IPS-18c (cell line): Measurements from ENCODE around the gene TMA7B.

Experiments used
- H3K4me3 ChIP-seq: 2 replicates; pipeline ENCODE4 v1.7.0; 2013; ENCODE audit warnings: low read depth, mild to moderate bottlenecking, low read length, moderate library complexity; ENCODE audit not compliant: insufficient read depth
- H3K9me3 ChIP-seq: one replicate; pipeline ENCODE4 v1.6.1; 2013; ENCODE audit warnings: mild to moderate bottlenecking, low read length, moderate library complexity; ENCODE audit not compliant: control insufficient read depth, insufficient read depth

TMA7B gene

DNA sequence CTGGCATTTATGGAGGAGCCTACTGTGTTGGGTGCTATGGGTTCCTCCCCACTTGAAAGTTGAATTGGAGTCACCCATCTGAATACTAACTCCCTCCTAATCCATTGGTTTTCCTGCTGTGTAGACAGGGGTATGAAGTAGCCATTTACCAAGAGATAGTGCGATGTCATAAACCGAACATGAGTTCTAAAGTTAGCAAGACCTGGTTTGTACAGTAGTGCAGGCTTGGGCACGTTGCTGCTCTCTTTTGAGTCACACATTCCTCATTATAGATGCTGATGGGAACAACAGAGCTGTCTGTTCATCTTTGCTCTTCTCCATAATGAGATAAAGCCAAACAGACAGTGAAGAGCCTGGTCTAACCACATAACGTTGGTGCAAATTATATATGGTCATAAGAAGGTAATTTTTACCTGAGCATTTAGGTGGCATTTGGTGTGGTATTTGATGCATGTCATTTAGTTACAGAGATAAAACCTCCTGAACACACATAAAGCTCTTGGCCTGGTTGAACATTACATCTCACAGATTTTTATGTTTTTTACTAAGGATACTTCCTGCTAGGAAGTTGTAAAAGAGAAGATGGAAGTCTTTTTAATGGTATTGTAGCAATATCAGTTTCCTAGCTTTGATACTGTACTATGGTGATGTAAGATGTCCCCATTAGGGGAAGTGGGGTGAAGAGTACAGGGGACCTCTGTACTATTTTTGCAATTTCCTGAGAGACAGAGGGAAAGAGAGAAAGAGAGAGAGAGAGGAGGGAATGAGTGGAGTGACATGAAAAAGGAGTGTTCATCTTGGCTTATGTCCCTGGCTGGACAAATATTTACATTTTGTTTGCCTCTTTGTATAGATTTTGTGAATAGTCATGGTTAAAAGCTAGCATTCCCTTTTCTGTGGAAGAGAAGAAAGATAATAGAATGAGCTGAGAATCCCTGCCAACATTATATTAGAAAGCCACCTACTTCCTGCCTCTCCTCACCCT, 31.4 kb upstream of the TMA7B start:
- Histone ChIP-seq H3K9me3 (no peaks in the 10 kb centered on the region), H3K4me3 (no peak overlapping the region)

DNA sequence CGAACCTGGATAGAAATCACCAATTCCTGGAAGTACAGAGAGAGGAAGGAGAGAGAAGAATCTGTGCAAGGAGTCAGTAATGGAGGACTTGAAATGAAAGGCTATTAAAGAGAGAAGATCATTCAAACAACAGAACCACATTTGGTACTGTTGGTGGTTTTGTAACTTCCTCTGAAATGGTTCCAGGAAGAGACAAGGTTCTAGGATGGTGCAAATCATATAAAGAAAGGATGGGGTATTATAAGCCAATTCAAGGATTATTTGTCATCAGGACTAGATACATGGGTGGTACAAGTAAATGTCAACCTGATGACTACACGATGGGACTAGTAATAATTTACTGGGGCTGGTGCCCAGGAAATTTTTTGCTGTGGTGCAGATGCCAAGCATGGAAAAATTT, 28.9 kb upstream of the TMA7B start:
- Histone ChIP-seq H3K9me3 (no peaks in the 10 kb centered on the region), H3K4me3 (no peak overlapping the region)

DNA sequence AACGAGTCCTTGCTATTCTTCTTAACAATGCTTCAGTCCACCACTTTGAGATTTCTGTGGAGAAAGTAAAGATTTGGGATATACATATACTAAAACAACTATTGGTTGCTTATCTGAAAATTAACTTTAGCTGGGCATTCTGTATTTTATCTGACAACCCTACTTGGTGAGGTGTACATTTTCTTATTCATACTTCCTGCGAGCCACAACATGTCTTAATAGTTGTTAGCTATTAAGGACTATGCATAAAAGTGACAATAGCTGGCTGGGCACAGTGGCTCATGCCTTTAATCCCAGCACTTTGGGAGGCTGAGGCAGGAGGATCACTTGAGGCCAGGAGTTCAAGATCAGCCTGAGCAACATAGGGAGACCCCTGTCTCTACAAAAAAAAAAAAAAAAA, 28.0 kb upstream of the TMA7B start:
- H3K9me3 ChIP-seq = no peaks in the 10 kb centered on the region
- no peak overlapping the region for H3K4me3 ChIP-seq

DNA sequence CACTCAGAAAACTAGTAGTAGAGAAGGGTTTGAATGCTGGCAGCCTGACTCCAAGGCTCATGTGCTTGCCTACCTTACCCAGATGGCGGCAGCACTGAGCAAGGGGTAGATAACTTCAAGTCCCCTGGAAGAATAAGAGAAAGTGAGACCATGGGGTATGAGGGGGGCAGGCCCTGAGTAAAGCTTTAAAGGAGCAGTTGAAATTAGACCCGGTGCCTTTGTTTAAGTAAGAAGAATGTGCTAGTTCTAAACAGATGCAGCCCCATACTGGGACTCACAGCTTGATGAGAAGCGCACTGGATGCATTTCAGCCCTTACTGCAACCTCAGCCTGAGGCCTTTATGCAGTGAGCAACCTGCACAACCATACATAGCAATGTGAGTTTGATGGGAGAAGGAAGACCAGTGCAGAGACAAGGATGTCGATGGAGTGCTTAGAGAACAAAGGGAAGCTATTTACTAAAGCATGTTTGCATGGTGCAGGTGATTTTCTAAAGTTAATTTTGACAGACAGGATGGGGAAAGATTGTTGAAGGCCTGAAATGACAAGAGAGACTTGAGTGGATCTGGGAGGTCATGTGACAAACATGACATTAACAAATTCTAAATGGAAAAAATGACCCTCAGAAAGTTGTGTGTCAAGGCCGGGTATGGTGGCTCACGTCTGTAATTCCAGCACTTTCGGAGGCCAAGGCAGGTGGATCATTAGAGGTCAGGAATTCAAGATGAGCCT, 27.1 kb upstream of the TMA7B start:
- H3K4me3 ChIP-seq = no peak overlapping the region
- no peaks in the 10 kb centered on the region for H3K9me3 ChIP-seq

DNA sequence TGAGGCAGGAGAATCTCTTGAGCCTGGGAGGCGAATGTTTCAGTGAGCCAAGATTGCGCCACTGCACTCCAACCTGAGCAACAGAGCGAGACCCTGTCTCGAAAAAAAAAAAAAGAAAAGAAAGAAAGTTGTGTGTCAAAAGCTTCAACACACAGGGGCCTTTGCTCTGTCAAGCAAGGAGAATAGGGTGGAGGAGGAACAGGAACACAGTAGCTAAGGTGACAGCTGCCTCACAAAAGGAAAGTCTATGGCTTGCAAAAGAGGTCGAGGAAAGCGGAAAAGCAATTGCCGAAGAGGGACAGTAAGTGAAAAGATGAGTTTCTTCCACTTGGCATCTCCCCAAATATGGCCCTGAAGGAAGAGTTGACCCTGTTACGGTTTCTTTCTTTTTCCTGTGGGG, 26.5 kb upstream of the TMA7B start:
- H3K4me3 ChIP-seq = no peak overlapping the region
- no peaks in the 10 kb centered on the region for H3K9me3 ChIP-seq

DNA sequence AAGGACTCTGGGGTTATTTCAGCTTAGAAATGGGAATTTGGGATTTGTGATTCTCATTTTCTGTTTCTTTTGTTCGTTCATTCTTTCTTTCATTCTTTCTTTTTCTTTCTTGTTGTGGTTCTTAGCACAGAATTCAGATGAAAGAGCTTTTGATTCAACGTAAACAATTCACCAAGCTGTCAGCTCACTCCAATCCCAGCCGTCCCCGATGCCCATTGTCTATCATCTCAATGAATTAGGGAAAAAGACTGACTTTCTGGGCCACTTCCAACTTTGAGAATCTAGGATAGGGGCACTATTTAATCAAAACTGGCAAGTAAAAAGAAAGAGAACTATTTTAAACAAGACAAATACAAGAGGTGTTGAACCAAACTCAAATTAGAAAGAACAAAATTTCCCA, 25.1 kb upstream of the TMA7B start:
- Histone ChIP-seq H3K9me3 (no peaks in the 10 kb centered on the region), H3K4me3 (no peak overlapping the region)

DNA sequence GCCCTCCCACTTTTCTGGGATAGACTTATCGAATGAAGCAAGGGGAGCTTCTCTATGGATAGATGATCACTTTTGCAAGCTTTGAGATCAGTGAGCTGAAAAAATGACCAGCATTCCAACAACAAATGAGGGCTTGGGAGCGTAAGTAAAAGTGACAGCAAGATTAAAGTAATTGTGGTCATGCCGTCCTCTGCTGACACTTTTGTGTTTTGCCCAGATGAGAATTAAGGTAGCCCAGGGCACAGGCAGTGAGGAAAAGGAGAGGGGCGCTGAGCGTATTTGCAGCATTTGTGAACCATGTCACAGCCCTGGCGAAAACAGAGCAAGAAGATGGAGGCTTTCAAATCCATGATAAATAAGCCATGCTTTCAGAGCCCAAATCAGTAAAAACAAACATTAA, 24.6 kb upstream of the TMA7B start:
- H3K9me3 ChIP-seq = no peaks in the 10 kb centered on the region
- no peak overlapping the region for H3K4me3 ChIP-seq

DNA sequence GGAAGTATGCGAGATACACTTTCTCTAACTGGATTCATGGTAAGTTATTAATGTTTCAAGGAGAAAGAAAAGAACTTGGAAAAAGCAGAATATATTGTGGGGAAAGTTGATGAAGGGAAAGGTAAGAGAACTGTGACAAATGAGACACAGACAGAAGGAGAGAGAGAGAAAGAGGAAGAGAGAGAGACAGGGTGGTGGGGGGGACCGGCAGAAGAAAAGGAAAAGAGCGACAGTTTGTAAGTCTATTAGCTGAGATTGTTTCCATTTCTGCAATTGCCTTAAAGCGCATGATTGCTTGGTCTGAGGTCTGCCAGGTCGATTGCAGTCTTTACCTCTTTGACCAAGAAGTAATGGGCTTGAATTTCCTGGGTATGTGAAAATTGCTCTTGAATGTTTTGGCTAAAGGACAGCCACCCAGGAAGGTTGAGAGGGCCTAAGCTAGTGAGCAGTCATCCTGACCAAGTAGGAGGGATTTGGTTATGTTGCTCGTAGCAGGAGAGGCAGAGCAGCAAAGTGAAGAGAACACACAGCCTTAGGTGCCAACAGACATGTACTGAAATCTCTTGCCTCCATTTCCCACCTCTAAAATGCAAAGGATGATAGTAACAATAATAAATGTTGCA, 23.6 kb upstream of the TMA7B start:
- Histone ChIP-seq H3K9me3 (no peaks in the 10 kb centered on the region), H3K4me3 (no peak overlapping the region)

DNA sequence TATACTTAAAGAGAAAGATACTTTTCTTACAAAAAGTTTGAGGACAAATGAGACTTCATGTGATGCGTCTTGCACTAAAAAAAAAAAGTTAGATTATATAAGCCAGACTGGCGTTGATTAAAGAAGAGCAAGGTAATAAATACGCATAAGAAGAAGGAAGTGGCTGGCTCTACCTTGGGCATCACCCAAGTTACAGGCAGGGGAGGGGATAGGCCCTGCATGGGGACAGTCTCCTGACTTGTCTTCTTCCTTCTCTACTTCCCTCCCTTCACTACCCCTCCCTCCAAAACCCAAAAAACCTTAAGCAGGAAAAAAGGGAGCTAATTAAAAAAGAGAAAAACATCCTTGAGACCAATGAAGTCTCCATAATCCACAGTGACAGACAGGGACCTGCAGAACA, 22.3 kb upstream of the TMA7B start:
- no peak overlapping the region for H3K4me3 ChIP-seq

DNA sequence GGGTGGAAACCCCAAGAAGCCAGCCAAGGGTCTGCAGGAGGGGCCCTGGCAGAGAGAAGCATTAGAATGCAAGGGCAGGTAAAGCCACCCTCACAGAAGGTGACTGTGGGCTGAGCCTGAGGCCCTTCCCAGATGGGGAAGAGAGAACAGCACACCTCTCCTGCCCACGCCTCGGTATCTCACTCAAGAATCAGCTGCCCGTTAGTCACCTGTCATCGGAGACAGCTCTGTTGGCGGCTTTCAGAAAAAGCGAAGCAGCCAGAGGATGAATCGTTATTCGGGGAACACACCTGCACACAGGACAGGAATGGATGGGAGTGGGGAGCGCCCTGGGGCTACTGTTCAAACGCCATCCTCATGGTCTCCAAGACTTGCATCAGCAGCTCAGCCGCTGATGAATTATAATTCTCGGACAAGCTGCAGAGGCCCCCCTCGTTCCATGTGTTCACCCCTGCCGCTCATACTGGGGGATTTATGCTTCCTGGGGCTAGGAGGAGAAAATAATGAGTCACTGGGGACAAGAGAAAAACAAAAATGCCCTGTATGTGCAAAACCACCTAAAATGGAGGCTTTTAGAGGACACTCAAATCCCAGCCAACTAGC, 21.6 kb upstream of the TMA7B start:
- no peak overlapping the region for H3K4me3 ChIP-seq
- no peaks in the 10 kb centered on the region for H3K9me3 ChIP-seq

More for the DNA sequence above, 22.3 kb upstream of the TMA7B start:
- no peaks in the 10 kb centered on the region for H3K9me3 ChIP-seq

DNA sequence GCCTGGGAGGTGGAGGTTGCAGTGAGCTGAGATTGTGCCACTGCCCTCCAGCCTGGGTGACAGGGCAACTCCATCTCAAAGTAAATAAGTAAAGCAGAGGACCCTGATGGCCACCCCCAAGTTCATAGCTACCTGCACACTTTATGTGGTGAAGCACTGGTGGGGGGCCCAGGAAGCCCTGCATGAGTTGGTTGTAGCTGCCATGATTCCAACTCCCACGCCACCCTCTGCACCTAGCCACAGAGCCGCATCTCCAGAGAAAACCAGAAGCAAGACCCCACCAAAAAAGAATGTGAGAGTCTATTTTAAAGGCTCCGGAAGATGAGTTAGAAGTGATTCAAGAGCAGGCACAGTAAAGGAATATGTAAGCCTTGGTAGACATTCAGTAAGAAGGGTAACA, 20.4 kb upstream of the TMA7B start:
- Histone ChIP-seq H3K9me3 (no peaks in the 10 kb centered on the region), H3K4me3 (no peak overlapping the region)

DNA sequence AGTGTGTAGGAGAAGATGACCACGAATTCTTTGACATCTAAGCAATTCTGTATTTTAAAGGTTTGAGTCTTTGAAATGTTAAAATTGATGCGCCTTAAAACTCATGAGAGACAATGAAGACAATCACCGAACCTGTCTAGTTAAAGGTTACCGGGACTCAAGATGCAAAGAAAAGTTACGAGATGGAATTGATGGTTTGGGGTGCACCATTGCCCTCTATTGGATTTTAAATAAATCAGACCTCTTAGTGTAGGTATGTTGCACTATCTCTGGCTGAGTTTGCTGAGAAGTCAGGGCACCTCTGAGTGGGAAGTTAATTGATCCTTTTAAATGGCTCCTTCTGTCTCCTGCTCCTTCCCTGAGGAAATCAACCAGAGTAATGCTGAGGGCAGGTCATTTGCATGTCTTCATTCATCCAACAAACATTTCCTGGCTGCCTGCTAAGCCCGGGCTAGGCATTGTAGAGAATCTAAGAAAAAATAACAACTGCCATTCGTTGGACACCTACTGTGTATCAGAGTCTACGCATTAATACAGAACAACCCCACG, 19.4 kb upstream of the TMA7B start:
- no peak overlapping the region for H3K4me3 ChIP-seq

DNA sequence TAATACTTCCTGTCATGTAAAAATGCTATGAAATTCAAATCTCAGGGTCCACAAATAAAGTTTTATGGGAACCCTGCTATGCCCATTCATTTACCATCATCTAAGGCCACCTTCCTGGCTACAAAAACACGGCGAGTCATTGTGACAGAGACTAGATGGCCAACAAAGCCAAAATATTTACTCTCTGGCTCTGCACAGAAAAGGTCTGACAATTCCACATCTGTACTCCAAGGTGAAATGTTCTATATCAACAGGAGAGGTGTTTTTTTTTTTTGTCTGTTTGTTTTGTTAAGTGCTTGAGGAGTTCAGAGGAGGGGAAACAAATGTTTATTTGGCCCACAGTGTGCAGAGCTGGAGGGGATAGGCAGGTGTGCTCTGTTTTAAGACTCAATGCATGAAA, 18.6 kb upstream of the TMA7B start:
- Histone ChIP-seq H3K4me3 (no peak overlapping the region), H3K9me3 (no peaks in the 10 kb centered on the region)

More for the DNA sequence above, 19.4 kb upstream of the TMA7B start:
- no peaks in the 10 kb centered on the region for H3K9me3 ChIP-seq

DNA sequence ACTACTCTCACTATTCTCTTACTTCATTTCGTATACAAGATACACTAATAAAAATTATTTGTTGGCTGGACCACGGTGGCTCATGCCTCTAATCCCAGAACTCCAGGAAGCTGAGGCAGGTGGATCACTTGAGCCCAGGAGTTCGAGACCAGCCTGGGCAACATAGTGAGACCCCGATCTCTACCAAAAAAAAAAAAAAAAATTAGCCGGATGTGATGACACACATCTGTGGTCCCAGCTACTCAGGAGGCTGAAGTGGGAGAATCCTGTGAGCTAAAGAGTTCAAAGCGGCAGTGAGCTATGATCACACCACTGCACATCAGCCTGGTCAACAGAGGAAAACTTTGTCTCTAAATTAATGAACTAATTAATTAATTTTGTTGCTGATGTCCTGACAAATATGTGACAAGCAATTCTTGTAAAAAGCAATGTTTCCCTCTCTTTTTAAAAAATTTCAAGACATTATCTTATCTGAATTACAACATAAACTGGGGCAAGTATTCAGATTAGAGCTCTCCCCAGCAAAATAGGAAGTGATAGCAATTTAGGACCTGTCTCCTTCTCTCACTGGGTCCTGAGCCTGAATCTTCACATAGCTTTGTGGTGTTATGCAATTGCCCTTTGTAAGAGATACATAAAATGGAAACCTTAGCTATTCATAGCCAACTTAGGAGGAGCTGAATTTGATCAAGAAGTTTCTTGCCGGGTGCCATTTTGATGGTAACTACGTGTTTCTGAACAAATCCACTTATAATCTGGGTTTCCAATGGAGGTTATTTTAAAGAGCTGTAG, 17.6 kb upstream of the TMA7B start:
- Histone ChIP-seq H3K4me3 (no peak overlapping the region), H3K9me3 (no peaks in the 10 kb centered on the region)

DNA sequence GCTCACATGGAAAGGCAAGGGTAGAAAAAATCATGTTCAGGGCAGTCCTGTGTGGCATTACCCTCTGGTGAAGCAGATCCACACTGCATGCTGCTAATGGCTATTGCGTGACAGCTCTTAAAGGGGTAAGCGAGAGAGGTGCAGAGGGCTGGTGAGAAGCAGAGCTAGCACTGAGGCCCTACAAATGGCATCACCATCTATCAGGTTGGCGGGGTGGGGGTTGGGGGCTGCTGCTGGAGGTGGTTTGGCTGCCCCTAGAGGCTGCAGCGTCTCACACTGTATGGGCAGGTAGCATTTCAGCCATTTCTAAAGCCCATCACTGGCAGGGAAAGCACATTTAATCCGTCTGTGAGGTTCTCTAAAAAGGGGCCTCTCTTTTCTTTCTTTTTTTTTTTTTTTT, 16.9 kb upstream of the TMA7B start:
- Histone ChIP-seq H3K4me3 (no peak overlapping the region), H3K9me3 (no peaks in the 10 kb centered on the region)

DNA sequence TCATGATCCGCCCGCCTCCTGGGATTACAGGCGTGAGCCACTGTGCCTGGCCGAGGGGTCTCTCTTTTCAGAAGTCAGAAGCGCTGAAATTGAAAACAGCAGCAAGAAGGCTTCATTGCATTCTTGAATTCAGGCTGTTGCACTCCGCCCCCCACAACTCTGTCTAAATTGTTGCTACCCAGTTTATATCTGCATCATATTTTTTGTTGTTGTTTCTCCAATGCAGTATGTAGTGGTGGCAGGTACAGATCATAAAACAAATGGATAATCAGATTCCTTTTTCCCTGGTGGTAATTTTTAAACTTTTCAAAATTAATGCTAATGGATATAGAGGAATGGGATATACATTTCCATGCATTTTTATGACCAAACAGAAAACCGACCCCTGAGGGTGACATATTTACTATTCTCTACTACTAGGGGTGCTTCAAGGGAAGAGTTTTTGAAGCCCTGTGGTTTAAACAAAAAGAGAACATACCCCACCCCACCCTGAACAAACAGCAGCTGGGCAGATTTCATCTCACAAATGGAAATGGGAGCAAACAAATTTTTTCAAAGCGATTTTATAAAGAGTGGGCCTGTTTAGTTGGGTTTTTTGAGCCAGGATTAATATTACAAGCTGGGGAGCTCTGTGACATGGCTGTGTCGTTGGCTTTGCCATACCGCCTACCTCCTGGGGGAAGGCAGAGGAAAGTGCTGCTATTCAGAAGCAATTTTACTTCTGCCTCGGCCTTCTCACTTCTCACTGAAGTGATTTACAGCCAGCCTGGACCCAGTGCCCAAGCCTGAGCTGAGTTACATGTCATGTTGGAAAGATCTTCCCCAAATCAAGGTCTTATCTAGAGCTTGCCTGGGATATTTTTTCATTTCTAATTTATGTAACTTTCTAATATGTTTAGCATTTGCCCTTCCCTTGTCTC, 16.0 kb upstream of the TMA7B start:
- no peak overlapping the region for H3K4me3 ChIP-seq
- H3K9me3 ChIP-seq = no peaks in the 10 kb centered on the region
